ENCODE results near the gene ULK1.
"Not testable (repeated sequence)": the region's sequence is repeated elsewhere in the genome, so short reads cannot be mapped to it uniquely, and the experiment has no call there.

ULK1 gene

GRCh38 chr12:131882804-131883520 is 11.5 kb upstream of the ULK1 start:
- in situ Hi-C loops (cut with HindIII; ENCODE audit: low pct_ligation_motif_present, low pct_unique_long_range_greater_than_20kb, low sequenced_read_pairs) = no loop called here
- DNase-seq = no peak

- in situ Hi-C loops (cut with HindIII; ENCODE audit: low pct_ligation_motif_present, low pct_unique_long_range_greater_than_20kb, low sequenced_read_pairs) = no loop called here
- no peak for DNase-seq
These were observed 10.9 kb upstream of the ULK1 start for GRCh38 chr12:131883521-131883900.

- DNase-seq; in situ Hi-C loops (cut with HindIII; ENCODE audit: low pct_ligation_motif_present, low pct_unique_long_range_greater_than_20kb, low sequenced_read_pairs): not testable (repeated sequence)
These were observed 9.3 kb upstream of the ULK1 start for GRCh38 chr12:131885076-131885475.

- DNase-seq = no peak
- in situ Hi-C loops (cut with HindIII; ENCODE audit: low pct_ligation_motif_present, low pct_unique_long_range_greater_than_20kb, low sequenced_read_pairs) = no loop called here
These were observed 8.8 kb upstream of the ULK1 start for GRCh38 chr12:131885543-131886057.

- DNase-seq; in situ Hi-C loops (cut with HindIII; ENCODE audit: low pct_ligation_motif_present, low pct_unique_long_range_greater_than_20kb, low sequenced_read_pairs): not testable (repeated sequence)
These were observed 2.7 kb upstream of the ULK1 start for GRCh38 chr12:131891722-131892121.

GRCh38 chr12:131892711-131893604 is 1.5 kb upstream of the ULK1 start:
- no peak for DNase-seq
- in situ Hi-C loops (cut with HindIII; ENCODE audit: low pct_ligation_motif_present, low pct_unique_long_range_greater_than_20kb, low sequenced_read_pairs) = no loop called here

GRCh38 chr12:131893605-131894312 is 663 bp upstream of the ULK1 start:
- in situ Hi-C loops (cut with HindIII; ENCODE audit: low pct_ligation_motif_present, low pct_unique_long_range_greater_than_20kb, low sequenced_read_pairs) = no loop called here
- no peak for DNase-seq

GRCh38 chr12:131894981-131895639 is 688 bp downstream of the ULK1 start:
- in situ Hi-C loops (cut with HindIII; ENCODE audit: low pct_ligation_motif_present, low pct_unique_long_range_greater_than_20kb, low sequenced_read_pairs) = no loop called here
- DNase-seq = no peak

GRCh38 chr12:131895640-131896079 is 1.2 kb downstream of the ULK1 start:
- in situ Hi-C loops (cut with HindIII; ENCODE audit: low pct_ligation_motif_present, low pct_unique_long_range_greater_than_20kb, low sequenced_read_pairs) = no loop called here
- no peak for DNase-seq

- DNase-seq = peak; percentile 91
- in situ Hi-C loops (cut with HindIII; ENCODE audit: low pct_ligation_motif_present, low pct_unique_long_range_greater_than_20kb, low sequenced_read_pairs) = no loop called here
These were observed 1.8 kb downstream of the ULK1 start for GRCh38 chr12:131896080-131896810.

GRCh38 chr12:131896811-131897270 is 2.4 kb downstream of the ULK1 start:
- DNase-seq = no peak
- in situ Hi-C loops (cut with HindIII; ENCODE audit: low pct_ligation_motif_present, low pct_unique_long_range_greater_than_20kb, low sequenced_read_pairs) = no loop called here

GRCh38 chr12:131897276-131897675 is 2.9 kb downstream of the ULK1 start:
- in situ Hi-C loops (cut with HindIII; ENCODE audit: low pct_ligation_motif_present, low pct_unique_long_range_greater_than_20kb, low sequenced_read_pairs) = no loop called here

GRCh38 chr12:131897875-131898274 is 3.5 kb downstream of the ULK1 start:
- DNase-seq = no peak
- in situ Hi-C loops (cut with HindIII; ENCODE audit: low pct_ligation_motif_present, low pct_unique_long_range_greater_than_20kb, low sequenced_read_pairs) = no loop called here

More at GRCh38 chr12:131897276-131897675, 2.9 kb downstream of the ULK1 start:
- no peak for DNase-seq

GRCh38 chr12:131900397-131900796 is 6.0 kb downstream of the ULK1 start:
- DNase-seq = no peak
- in situ Hi-C loops (cut with HindIII; ENCODE audit: low pct_ligation_motif_present, low pct_unique_long_range_greater_than_20kb, low sequenced_read_pairs) = no loop called here

- in situ Hi-C loops (cut with HindIII; ENCODE audit: low pct_ligation_motif_present, low pct_unique_long_range_greater_than_20kb, low sequenced_read_pairs) = no loop called here
These were observed 7.3 kb downstream of the ULK1 start for GRCh38 chr12:131901431-131902331.

GRCh38 chr12:131902332-131903241 is 8.2 kb downstream of the ULK1 start:
- in situ Hi-C loops (cut with HindIII; ENCODE audit: low pct_ligation_motif_present, low pct_unique_long_range_greater_than_20kb, low sequenced_read_pairs) = no loop called here
- no peak for DNase-seq

More at GRCh38 chr12:131901431-131902331, 7.3 kb downstream of the ULK1 start:
- DNase-seq = no peak
